ENCODE measurements around the gene ODF2L.

DNA sequence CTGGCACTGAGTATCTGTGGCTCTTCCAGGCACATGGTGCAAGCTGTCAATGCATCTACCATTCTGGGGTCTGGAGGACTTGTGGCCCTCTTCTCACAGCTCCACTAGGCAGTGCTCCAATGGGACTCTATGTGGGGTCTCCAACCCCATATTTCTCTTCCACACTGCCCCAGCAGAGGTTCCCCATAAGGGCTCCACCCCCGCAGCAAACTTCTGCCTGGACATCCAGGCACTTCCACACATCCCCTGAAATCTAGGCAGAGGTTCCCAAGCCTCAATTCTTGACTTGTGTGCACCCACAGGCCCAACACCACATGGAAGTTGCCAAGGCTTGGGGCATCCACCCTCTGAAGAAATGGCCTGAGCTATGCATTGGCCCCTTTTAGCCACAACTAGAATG, 18.8 kb downstream of the ODF2L start:
- TF ChIP-seq CTCF (IDR thresholded peaks at IDR 0.05) (no peak), POLR2AphosphoS5 (IDR thresholded peaks at IDR 0.05) (no peak)
